ENCODE results near the gene BLVRB. TPM values are rescaled to one million over a fixed set of nuclear protein-coding genes. Genes with fewer than 3 reads are reported as not detected.

The BLVRB gene
- total and polyA plus RNA-seq, 9 of the 15 experiments (the other 6 are each of a cell fraction or from before 2014, with no cell fraction given) = 81.1 to 749 (median 331) TPM

DNA sequence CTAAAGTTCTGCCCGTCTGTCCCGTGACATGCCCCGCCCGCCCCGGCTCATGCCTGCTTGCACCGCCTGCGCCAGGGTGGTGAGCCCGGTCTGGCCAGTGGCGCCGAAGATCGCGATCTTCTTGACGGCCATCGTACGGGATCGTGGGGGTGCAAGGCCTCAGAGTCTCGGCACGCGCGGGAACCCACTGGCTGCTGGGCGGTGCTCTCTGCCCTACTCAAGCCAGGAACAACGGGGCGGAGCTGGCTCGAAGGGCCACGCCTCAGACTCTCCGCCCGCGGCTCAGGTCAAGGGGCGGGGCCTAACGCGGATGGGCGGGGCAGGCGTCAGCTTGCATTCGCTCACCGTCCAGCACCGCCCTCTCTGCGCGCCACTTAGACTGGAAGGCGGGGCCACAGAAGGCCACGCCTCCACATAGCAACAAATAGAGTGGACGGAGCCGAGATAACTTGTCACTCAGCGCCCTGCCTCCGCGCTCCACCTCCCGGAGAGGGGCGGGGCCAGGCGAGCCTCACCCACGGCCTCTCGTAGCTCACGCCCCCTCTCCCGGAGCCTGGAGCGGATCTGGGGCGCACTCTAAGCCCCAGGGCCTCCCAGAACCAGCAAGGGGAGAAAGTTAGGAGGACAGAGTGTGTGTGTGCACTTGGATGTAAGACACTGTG lies at the start of gene BLVRB (continued):
- TF ChIP-seq ELF1 (tag; IDR thresholded peaks at IDR 0.05) (no peak), SMAD2 (IDR thresholded peaks at IDR 0.05; ENCODE audit: low read depth, low read length) (no peak), ZNF79 (CRISPR knock-in tag; IDR thresholded peaks at IDR 0.05; ENCODE audit: low read depth) (no peak), ZNF785 (CRISPR knock-in tag; IDR thresholded peaks at IDR 0.05) (no peak), ZNF695 (CRISPR knock-in tag; IDR thresholded peaks at IDR 0.05) (no peak), HDGF (IDR thresholded peaks at IDR 0.05) (no peak), CBFB (CRISPR knock-in tag; IDR thresholded peaks at IDR 0.05) (no peak), STAG1 (CRISPR knock-in tag; IDR thresholded peaks at IDR 0.05; ENCODE audit: borderline replicate concordance) (no peak), GTF2E2 (tag; IDR thresholded peaks at IDR 0.05) (no peak), ARHGAP35 (IDR thresholded peaks at IDR 0.05; ENCODE audit: partially characterized antibody) (peak; percentile 81), ZFP30 (CRISPR knock-in tag; IDR thresholded peaks at IDR 0.05; ENCODE audit: borderline replicate concordance) (no peak), STAT5A (IDR thresholded peaks at IDR 0.05; ENCODE audit: borderline replicate concordance, low read length) (no peak), ZNF347 (CRISPR knock-in tag; IDR thresholded peaks at IDR 0.05; ENCODE audit: low read depth) (no peak), XRCC3 (IDR thresholded peaks at IDR 0.05) (no peak), NFRKB (IDR thresholded peaks at IDR 0.05; ENCODE audit: low read depth) (no peak; the same call in 1 of the 2 replicates), ZNF431 (CRISPR knock-in tag; IDR thresholded peaks at IDR 0.05) (no peak), ZNF644 (tag; IDR thresholded peaks at IDR 0.05; ENCODE audit: low read depth) (no peak), RBM34 (IDR thresholded peaks at IDR 0.05; ENCODE audit: borderline replicate concordance, insufficient read depth, low read length) (no peak), TEAD2 (tag; IDR thresholded peaks at IDR 0.05) (no peak), MEF2A (IDR thresholded peaks at IDR 0.05; ENCODE audit: control insufficient read depth, low read depth, low read length) (no peak), PRMT5 (CRISPR knock-in tag; IDR thresholded peaks at IDR 0.05) (no peak)
- TF ChIP-seq, protein P1, sequence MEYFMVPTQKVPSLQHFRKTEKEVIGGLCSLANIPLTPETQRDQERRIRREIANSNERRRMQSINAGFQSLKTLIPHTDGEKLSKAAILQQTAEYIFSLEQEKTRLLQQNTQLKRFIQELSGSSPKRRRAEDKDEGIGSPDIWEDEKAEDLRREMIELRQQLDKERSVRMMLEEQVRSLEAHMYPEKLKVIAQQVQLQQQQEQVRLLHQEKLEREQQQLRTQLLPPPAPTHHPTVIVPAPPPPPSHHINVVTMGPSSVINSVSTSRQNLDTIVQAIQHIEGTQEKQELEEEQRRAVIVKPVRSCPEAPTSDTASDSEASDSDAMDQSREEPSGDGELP (CRISPR knock-in tag; IDR thresholded peaks at IDR 0.05; ENCODE audit: borderline replicate concordance) = peak; percentile 53; the same call in 1 of the 2 replicates
- TF ChIP-seq, protein P2, sequence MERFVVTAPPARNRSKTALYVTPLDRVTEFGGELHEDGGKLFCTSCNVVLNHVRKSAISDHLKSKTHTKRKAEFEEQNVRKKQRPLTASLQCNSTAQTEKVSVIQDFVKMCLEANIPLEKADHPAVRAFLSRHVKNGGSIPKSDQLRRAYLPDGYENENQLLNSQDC (CRISPR knock-in tag; IDR thresholded peaks at IDR 0.05) = no peak
- TF ChIP-seq, protein P3, sequence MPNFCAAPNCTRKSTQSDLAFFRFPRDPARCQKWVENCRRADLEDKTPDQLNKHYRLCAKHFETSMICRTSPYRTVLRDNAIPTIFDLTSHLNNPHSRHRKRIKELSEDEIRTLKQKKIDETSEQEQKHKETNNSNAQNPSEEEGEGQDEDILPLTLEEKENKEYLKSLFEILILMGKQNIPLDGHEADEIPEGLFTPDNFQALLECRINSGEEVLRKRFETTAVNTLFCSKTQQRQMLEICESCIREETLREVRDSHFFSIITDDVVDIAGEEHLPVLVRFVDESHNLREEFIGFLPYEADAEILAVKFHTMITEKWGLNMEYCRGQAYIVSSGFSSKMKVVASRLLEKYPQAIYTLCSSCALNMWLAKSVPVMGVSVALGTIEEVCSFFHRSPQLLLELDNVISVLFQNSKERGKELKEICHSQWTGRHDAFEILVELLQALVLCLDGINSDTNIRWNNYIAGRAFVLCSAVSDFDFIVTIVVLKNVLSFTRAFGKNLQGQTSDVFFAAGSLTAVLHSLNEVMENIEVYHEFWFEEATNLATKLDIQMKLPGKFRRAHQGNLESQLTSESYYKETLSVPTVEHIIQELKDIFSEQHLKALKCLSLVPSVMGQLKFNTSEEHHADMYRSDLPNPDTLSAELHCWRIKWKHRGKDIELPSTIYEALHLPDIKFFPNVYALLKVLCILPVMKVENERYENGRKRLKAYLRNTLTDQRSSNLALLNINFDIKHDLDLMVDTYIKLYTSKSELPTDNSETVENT (CRISPR knock-in tag; IDR thresholded peaks at IDR 0.05) = no peak
- TF ChIP-seq, protein P4, sequence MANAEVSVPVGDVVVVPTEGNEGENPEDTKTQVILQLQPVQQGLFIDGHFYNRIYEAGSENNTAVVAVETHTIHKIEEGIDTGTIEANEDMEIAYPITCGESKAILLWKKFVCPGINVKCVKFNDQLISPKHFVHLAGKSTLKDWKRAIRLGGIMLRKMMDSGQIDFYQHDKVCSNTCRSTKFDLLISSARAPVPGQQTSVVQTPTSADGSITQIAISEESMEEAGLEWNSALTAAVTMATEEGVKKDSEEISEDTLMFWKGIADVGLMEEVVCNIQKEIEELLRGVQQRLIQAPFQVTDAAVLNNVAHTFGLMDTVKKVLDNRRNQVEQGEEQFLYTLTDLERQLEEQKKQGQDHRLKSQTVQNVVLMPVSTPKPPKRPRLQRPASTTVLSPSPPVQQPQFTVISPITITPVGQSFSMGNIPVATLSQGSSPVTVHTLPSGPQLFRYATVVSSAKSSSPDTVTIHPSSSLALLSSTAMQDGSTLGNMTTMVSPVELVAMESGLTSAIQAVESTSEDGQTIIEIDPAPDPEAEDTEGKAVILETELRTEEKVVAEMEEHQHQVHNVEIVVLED (CRISPR knock-in tag; IDR thresholded peaks at IDR 0.05) = no peak

Measured in K562 (cell line).